Small intestine (tissue), 7 donors: ENCODE data around the gene EXOC3. TPM values are rescaled to one million over a fixed set of nuclear protein-coding genes. Genes with fewer than 3 reads are reported as not detected.
A peak's percentile ranks its signal among the peaks of the same experiment; 100 is the strongest.
"Not testable (repeated sequence)": the region's sequence is repeated elsewhere in the genome, so short reads cannot be mapped to it uniquely, and the experiment has no call there.

Experiments used
- DNase-seq, 2 donors: peaks; one replicate each; pipeline versions ENCODE4 v3.0.0 to v3.0.0-alpha.2; 2013
- FAIRE-seq: peaks from 2 replicates; lab custom pipeline; 2012; peaks lifted over from hg19 to GRCh38; lab: Jason Lieb, UNC
- H3K27ac ChIP-seq, 3 donors: one replicate each; pipeline ENCODE4 v1.5.1; 2013; ENCODE audit warnings: low read length in 2 of 3, mild to moderate bottlenecking in 2 of 3, control low read depth in 1 of 3, inconsistent platforms in 1 of 3, low read depth in 1 of 3, moderate library complexity in 1 of 3
- H3K27me3 ChIP-seq, 3 donors: one replicate each; pipeline ENCODE4 v1.6.1; 2013; ENCODE audit warnings: low read length in 3 of 3, inconsistent platforms in 1 of 3; ENCODE audit not compliant: control insufficient read depth in 3 of 3, insufficient read depth in 3 of 3
- H3K36me3 ChIP-seq, 3 donors: one replicate each; pipeline ENCODE4 v1.6.1; 2013; ENCODE audit warnings: low read length in 3 of 3, inconsistent platforms in 1 of 3, low read depth in 1 of 3, mild to moderate bottlenecking in 1 of 3, moderate library complexity in 1 of 3; ENCODE audit not compliant: control insufficient read depth in 3 of 3, insufficient read depth in 2 of 3
- H3K4me1 ChIP-seq, 3 donors: one replicate each; pipeline ENCODE4 v1.6.1; 2013; ENCODE audit warnings: low read length in 2 of 3, inconsistent platforms in 1 of 3, low read depth in 1 of 3, mild to moderate bottlenecking in 1 of 3, moderate library complexity in 1 of 3; ENCODE audit not compliant: control insufficient read depth in 3 of 3, insufficient read depth in 2 of 3
- H3K4me3 ChIP-seq, 3 donors: one replicate each; pipeline ENCODE4 v1.5.1; 2013; ENCODE audit warnings: low read length in 3 of 3, control low read depth in 1 of 3, inconsistent platforms in 1 of 3, low read depth in 1 of 3, mild to moderate bottlenecking in 1 of 3, moderate library complexity in 1 of 3
- H3K9me3 ChIP-seq, 2 donors: one replicate each; pipeline ENCODE4 v1.6.1; 2013; ENCODE audit warnings: low read depth in 1 of 2, low read length in 1 of 2; ENCODE audit not compliant: control insufficient read depth in 2 of 2, insufficient read depth in 1 of 2
- WGBS, 3 donors: extraction: QIAGEN DNeasy Blood & Tissue Kit; methylation state at CpG; one replicate each; pipeline ENCODE4 v1.1.7; 2013; 5-methylcytosine and 5-hydroxymethylcytosine counted together
- polyA plus RNA-seq, 4 donors: library from polyadenylated mRNA; stranded (reverse) in 3 of 4; unstranded in 1 of 4; fragments of 200-250 nt in 3 of 4; fragments of 120-200 nt in 1 of 4; gene quantifications; one replicate each; pipeline versions ENCODE4 v1.2.1 to v1.2.3, GENCODE V29; 2013
- donor health status: healthy with polysubstance abuse.
- donor health status: control.
- donor health status: control.
- donor health status: Bipolar disorder and iron deficiency.
- donor health status: healthy.

Gene EXOC3
- polyA plus RNA-seq, 4 donors, result 47.2 to 85.7 (median 64.4) TPM

DNA sequence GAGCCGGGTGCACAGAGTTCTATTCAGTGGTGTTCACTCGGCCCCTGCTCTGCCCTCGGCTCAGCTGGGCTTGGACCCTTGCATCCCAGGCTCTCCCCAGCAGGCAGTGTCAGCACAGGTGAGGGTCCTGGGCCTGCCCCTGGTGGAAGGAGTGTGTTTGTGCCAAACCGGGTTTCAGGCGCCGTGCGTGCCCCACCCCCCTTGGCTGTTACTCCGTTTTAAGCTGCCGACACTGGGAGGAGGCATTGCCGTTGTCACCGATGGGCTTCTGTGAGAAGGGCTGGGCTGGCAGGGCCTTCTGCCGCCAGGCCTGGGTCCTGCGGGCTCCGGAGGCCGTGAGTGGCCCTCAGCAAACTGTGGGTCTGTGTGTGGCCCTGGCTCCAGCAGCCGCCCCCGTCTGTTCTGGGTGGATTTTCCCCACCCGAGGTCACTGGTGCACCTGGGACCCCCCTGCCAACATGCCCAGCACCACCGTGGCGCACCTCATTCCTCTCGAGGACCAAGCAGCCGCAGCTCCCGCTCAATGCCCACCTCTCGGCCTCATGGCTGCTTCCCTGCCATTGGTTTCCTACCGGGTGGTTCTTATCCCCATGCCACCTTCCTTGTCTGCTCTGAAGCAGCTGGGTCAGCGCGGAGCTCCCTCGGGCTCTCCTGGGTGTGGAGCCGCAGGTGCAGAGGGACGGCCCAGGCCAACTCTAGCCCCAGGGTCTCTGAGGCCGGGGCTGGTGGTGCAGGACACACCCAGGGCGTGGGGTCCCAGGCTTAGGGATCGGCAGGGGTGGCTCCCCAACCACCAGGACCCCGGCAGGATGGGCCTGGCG lies 44.3 kb upstream of the EXOC3 start:
- Histone ChIP-seq H3K4me1 (peaks cover 0 to 18% (median 0%) of the 10 kb centered on the region in 3 donors), H3K27me3 (peaks cover 0 to 10% (median 2%) of the 10 kb centered on the region in 3 donors), H3K9me3 (no peaks in the 10 kb centered on the region), H3K36me3 (no peaks in the 10 kb centered on the region), H3K27ac (peak overlapping the region in 2 of 3 donors; percentile 62 to 69), H3K4me3 (no peak overlapping the region)
- FAIRE-seq (no peak), DNase-seq (no peak)
- WGBS, 3 donors, result 78 to 89% (median 87%) methylated on average over 35 of the region's 35 CpGs

DNA sequence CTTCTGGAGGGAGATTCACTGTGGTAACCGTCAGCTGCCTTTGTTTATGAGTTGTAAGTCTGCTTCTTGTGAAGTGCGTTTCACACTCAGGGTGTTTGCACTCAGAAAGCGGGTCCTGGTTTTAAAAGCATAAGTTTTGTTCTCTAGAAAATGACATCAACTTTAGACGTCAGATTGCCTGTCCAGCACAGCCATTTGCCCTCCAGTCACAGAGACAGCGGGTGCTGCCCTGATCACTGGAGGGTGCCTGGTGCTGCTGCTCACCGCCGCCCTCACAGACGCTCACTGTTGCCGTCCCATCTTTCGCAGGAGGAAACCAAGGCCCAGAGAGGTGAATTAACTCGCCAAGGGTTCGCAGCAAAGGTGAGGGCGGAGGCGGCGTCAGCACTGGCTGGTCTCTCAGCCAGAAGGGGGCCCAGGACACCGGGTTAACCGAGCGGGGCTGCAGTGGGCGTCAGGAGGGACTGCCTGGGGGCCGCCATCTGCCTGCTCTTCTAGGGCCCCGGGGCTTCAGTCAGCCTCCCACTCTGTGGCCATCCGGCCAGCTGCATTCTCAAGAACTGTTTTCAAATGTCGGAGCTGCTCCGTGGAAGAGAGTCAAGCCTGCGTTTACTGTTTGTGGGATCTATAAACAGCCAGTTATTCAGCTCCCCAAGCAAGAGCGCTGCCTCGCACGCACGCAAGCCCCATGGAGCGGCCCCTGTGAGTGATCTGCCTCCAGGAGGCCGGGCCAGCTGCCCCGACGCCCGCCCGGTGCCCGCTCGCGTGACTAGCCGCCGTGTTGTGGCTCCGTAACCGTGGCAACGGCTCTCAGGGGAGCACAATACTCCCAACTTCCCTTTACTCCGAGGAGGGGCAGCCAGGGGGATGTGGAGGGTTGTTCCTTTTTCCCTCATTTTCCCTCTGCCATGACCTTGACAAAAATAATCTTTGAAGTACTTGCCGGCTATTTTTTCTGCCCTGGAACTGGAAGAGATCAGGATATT lies 43.4 kb upstream of the EXOC3 start:
- Histone ChIP-seq H3K4me1 (peaks cover 0 to 18% (median 0%) of the 10 kb centered on the region in 3 donors), H3K27ac (peak overlapping the region in 2 of 3 donors; percentile 62 to 69), H3K4me3 (no peak overlapping the region), H3K27me3 (peaks cover 0 to 10% (median 2%) of the 10 kb centered on the region in 3 donors), H3K9me3 (no peaks in the 10 kb centered on the region), H3K36me3 (no peaks in the 10 kb centered on the region)
- FAIRE-seq (no peak), DNase-seq (peak; percentile 31 to 88)
- WGBS, 3 donors, result 27 to 39% (median 29%) methylated on average over 44 to 45 of the region's 45 CpGs

DNA sequence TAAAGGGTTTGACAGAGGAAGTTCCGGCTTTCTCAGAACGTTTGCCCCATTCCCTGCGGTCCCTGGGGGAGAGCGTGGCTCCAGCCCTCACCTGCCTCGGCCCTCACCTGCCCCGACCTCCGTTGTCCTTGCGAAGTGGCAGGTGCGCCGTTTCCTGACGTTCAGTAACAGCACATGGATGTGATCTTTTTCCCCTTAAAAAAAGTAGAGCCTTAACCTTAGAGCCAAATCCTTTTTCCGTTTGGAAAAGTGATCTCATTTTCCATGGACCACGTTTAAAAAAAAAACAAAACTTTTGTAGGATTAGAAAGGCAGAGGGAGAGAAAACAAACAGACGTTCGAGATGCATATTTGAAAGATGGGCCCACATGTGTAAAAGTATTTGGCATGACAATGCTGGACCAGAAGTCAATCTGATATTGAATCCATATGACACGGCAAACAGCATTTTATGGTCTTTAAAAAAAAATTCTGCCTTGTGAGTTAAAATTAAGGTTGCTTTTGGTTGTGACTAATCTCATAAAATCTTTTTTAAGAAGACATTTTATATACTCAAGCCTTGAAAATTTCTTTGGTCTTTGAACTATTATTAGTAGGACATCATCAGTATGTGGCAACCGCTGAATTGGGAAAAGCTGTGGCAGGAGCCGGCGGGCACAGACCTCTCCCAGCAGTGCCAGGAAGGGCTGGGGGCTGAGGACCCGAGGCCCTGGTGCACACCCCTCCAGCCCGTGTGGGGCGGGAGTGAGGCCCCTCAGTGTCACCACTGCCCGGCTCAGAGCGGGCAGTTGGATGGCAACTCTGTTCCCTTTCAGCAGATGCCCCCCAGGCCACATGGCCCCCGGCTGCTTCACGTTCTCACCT lies 42.5 kb upstream of the EXOC3 start:
- Histone ChIP-seq H3K4me3 (no peak overlapping the region), H3K36me3 (no peaks in the 10 kb centered on the region), H3K4me1 (peaks cover 0 to 18% (median 0%) of the 10 kb centered on the region in 3 donors), H3K27me3 (peaks cover 0 to 13% (median 2%) of the 10 kb centered on the region in 3 donors), H3K27ac (peak overlapping the region in 2 of 3 donors; percentile 62 to 69), H3K9me3 (no peaks in the 10 kb centered on the region)
- 45 to 57% (median 45%) methylated on average over 26 of the region's 26 CpGs for WGBS, 3 donors
- DNase-seq (no peak), FAIRE-seq (no peak)

DNA sequence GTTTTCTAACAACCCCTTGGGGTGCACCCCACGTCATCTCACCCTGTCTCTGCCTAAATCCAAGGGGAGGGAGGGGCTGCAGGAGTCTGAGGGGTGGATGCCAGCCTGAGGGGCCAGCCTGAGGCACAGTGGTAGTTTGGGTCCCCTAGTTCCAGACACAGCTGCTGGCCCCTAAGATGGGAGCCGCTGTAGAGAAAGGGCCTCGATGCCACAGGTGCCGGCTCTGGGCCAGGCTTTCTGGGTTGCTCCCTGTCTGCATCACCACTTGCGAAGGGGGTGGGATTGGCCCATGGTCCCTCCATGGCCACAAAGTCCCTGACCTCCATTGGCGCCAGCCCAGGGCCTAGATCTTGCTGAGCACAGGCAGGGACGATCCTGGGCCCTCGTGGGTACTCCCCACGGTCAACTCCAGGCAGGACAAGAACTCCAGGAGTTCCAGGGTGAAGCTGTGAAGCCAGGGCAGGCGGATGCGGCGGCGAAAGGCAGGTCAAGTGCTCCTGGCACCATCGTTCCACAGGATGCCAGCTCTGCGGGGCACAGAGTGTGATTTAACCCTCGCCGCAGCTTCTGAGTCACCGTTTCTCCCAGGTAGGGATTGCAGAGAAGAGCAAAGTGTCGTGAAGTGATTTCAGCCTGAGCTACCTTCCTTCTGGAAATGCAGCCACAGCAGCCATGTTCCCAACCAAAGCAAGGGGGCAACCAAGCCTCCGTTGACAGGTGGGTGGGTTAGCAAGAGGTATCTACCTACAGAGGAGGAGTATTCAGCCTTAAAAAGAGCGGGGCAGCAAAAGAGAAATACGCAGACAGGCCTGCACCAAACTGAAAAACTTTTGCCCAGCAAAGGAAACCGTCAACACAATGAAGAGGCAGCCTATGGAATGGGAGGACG lies 41.6 kb upstream of the EXOC3 start:
- no peak overlapping the region for H3K4me3 ChIP-seq
- H3K4me1 ChIP-seq, result peaks cover 0 to 18% (median 0%) of the 10 kb centered on the region in 3 donors
- no peak for DNase-seq
- 83 to 92% (median 92%) methylated on average over 24 of the region's 24 CpGs for WGBS, 3 donors
- FAIRE-seq, result no peak
- H3K27me3 ChIP-seq, result peaks cover 0 to 13% (median 2%) of the 10 kb centered on the region in 3 donors
- H3K9me3 ChIP-seq, result no peaks in the 10 kb centered on the region
- H3K27ac ChIP-seq, result no peak overlapping the region
- H3K36me3 ChIP-seq, result no peaks in the 10 kb centered on the region

DNA sequence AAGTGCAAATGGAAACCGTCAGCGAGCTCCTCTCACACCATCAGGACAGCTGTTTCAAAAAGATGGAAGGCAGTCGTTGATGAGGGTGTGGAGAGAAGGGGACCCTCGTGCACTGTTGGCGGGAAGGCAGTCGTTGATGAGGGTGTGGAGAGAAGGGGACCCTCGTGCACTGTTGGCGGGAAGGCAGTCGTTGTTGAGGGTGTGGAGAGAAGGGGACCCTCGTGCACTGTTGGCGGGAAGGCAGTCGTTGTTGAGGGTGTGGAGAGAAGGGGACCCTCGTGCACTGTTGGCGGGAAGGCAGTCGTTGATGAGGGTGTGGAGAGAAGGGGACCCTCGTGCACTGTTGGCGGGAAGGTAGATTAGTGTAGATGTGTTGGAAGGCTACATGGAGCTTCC lies 40.8 kb upstream of the EXOC3 start:
- not testable (repeated sequence) for FAIRE-seq, H3K9me3 ChIP-seq, H3K4me3 ChIP-seq, H3K36me3 ChIP-seq, H3K27ac ChIP-seq, DNase-seq
- WGBS, 3 donors, result 89 to 93% (median 92%) methylated on average over 17 of the region's 17 CpGs
- peaks cover 0 to 18% (median 0%) of the 10 kb centered on the region in 3 donors for H3K4me1 ChIP-seq
- peaks cover 0 to 13% (median 2%) of the 10 kb centered on the region in 3 donors for H3K27me3 ChIP-seq

DNA sequence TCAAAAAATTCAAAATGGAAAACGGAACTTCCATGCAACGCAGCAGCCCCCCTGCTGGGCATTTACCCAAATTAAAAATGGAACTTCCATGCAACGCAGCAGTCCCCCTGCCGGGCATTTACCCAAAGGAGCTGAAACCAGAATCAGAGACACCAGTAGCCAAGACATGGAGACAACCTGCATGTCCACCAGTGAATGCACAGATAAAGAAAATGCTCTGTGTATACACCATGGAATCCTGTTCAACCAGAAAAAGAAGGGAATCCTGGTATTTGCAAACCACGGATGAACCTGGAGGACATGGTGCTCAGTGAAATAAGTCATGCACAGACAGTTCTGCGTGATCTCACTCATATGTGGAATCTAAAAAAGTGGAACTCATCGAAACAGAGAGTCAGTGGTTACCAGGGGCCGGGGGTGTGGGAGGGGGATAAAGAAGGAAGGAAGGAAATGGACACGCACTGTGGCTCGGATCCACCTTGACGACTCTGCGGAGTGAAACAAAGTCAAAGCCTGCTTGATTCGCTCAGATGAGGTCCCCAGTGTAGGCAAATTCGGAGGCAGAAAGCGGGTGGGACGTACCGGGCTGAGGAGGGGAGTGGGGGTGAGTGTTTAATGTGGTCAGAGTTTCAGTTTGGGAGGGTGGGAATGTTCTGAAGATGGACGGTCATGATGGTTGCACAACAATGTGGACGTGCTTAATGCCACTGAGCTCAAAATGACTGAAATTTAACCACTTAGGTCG lies 40.2 kb upstream of the EXOC3 start:
- Histone ChIP-seq H3K27ac (no peak overlapping the region), H3K9me3 (no peaks in the 10 kb centered on the region), H3K27me3 (peaks cover 0 to 13% (median 2%) of the 10 kb centered on the region in 3 donors), H3K36me3 (no peaks in the 10 kb centered on the region), H3K4me1 (peaks cover 0 to 18% (median 0%) of the 10 kb centered on the region in 3 donors), H3K4me3 (no peak overlapping the region)
- DNase-seq (no peak), FAIRE-seq (no peak)
- 72 to 89% (median 77%) methylated on average over 20 of the region's 20 CpGs for WGBS, 3 donors

DNA sequence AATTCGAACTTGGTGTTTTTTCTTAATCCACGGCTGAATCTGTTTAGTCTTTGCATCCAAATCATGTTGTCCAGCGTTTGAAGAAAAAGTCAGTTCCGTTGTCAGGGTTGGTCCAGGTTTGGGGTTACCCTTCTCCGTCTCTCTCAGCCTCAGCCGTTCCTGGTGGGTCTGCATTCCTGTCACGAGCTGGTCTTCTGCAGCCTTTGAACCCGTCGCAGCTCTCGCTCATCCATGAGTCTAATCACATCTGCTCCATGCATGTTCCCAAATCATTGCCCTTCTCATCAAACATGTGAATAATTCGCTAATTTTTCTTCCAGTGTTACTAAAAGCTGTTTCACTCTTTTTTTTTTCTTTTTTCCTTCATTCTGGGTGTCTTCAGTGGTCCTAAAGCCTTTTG lies 39.0 kb upstream of the EXOC3 start:
- H3K27me3 ChIP-seq, result peaks cover 0 to 13% (median 2%) of the 10 kb centered on the region in 3 donors
- no peaks in the 10 kb centered on the region for H3K9me3 ChIP-seq
- no peak overlapping the region for H3K27ac ChIP-seq
- peaks cover 0 to 16% (median 0%) of the 10 kb centered on the region in 3 donors for H3K4me1 ChIP-seq
- no peaks in the 10 kb centered on the region for H3K36me3 ChIP-seq
- WGBS, 3 donors, result 89 to 92% (median 90%) methylated on average over 11 of the region's 11 CpGs
- H3K4me3 ChIP-seq, result no peak overlapping the region
- FAIRE-seq (no peak), DNase-seq (no peak)
